Measurements from ENCODE around the gene RPS6KA3. TPM values are rescaled to one million over a fixed set of nuclear protein-coding genes. Genes with fewer than 3 reads are reported as not detected.
"Not testable (repeated sequence)": the region's sequence is repeated elsewhere in the genome, so short reads cannot be mapped to it uniquely, and the experiment has no call there.

RPS6KA3 gene
- total and polyA plus RNA-seq, 7 donors, result 18.0 to 41.9 (median 34.3) TPM

GRCh38 chrX:20135944-20136343, 130.8 kb downstream of the RPS6KA3 start:
- intact Hi-C loops (cut with DNase I), result loop anchor here (10.0 kb wide), 2 partner anchors 151 to 231 kb away; no protein-coding TSS in a partner anchor
- TF ChIP-seq POLR2AphosphoS5 (IDR thresholded peaks at IDR 0.05) (no peak), EP300 (IDR thresholded peaks at IDR 0.05) (no peak), CTCF (IDR thresholded peaks at IDR 0.05) (no peak), POLR2A (IDR thresholded peaks at IDR 0.05) (no peak)
- DNase-seq, result no peak
- Histone ChIP-seq H3K36me3 (peaks cover 0 to 39% (median 9%) of the 10 kb centered on the region in 4 donors), H3K4me1 (peaks cover 0 to 26% (median 9%) of the 10 kb centered on the region in 4 donors), H3K4me3 (no peak overlapping the region), H3K9me3 (no peaks in the 10 kb centered on the region), H3K27me3 (no peaks in the 10 kb centered on the region), H3K27ac (no peak overlapping the region)
- 26 to 67% methylated on average over 5 of the region's 5 CpGs for WGBS, 2 donors

DNA sequence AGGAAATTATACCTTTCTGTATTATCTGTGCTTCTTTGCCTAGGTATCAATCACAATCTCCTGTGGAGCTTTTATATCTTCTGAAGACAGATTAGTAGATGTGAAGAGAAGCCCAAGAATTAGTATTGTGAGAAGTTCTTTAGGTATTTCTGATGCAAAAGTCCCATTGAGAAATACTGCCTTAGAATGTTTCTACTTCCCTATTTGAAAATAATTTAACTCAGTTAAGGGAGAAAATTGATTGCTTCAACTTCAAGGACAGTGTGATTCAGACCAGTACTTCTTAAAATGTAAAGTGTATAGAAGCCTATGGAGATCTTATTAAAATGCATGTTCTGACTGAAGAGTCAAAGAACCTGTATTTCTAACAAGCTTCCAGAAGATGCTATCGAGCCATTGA, 134.0 kb downstream of the RPS6KA3 start:
- no peak for TF ChIP-seq EP300 (IDR thresholded peaks at IDR 0.05)
- TF ChIP-seq POLR2A (IDR thresholded peaks at IDR 0.05), result no peak
- no peak for TF ChIP-seq CTCF (IDR thresholded peaks at IDR 0.05)
- TF ChIP-seq POLR2AphosphoS5 (IDR thresholded peaks at IDR 0.05), result no peak
- H3K27me3 ChIP-seq, result no peaks in the 10 kb centered on the region
- H3K4me3 ChIP-seq, result no peak overlapping the region
- no peak for DNase-seq
- intact Hi-C loops (cut with DNase I), result loop anchor here (10.0 kb wide), 2 partner anchors 148 to 228 kb away; no protein-coding TSS in a partner anchor
- H3K4me1 ChIP-seq, result peaks cover 0 to 3% (median 0%) of the 10 kb centered on the region in 4 donors
- H3K9me3 ChIP-seq, result no peaks in the 10 kb centered on the region
- 79 to 86% methylated on average over 1 of the region's 1 CpG for WGBS, 2 donors
- no peak overlapping the region for H3K27ac ChIP-seq
- peaks cover 0 to 52% (median 11%) of the 10 kb centered on the region in 4 donors for H3K36me3 ChIP-seq

GRCh38 chrX:20130357-20130756, 136.4 kb downstream of the RPS6KA3 start:
- Histone ChIP-seq H3K36me3 (peaks cover 0 to 44% (median 8%) of the 10 kb centered on the region in 4 donors), H3K27ac (no peak overlapping the region), H3K27me3 (no peaks in the 10 kb centered on the region), H3K9me3 (no peaks in the 10 kb centered on the region), H3K4me1 (no peaks in the 10 kb centered on the region), H3K4me3 (no peak overlapping the region)
- DNase-seq, result no peak
- TF ChIP-seq EP300 (IDR thresholded peaks at IDR 0.05), result no peak
- no peak for TF ChIP-seq POLR2A (IDR thresholded peaks at IDR 0.05)
- TF ChIP-seq POLR2AphosphoS5 (IDR thresholded peaks at IDR 0.05), result no peak
- TF ChIP-seq CTCF (IDR thresholded peaks at IDR 0.05), result no peak
- intact Hi-C loops (cut with DNase I), result loop anchor here (10.0 kb wide), 2 partner anchors 146 to 226 kb away; no protein-coding TSS in a partner anchor
- WGBS, 2 donors, result 92 to 97% methylated on average over 1 of the region's 1 CpG

DNA sequence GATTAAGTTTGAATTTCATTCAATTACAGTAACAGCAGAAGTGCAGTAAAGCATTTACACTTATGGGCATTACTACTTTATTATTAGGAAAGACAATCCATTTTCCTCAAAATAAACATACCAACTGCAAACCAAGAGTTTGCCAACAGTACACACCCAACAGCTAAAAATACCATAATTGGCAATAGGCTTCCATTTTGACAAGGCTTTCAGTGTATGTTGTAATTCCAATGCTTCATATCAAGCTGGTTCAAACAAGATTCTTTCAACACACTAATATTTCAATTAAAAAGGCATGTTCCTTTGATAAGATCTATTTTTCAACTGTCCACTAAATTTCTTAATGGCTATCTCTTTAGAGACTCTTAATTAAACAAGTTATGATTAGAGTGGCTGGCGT, 137.2 kb downstream of the RPS6KA3 start:
- Histone ChIP-seq H3K27ac (no peak overlapping the region), H3K9me3 (no peaks in the 10 kb centered on the region), H3K36me3 (peaks cover 0 to 44% (median 8%) of the 10 kb centered on the region in 4 donors), H3K27me3 (no peaks in the 10 kb centered on the region), H3K4me3 (no peak overlapping the region), H3K4me1 (no peaks in the 10 kb centered on the region)
- intact Hi-C loops (cut with DNase I), result no loop called here
- WGBS, 2 donors, result 77 to 92% methylated on average over 1 of the region's 1 CpG
- no peak for DNase-seq
- TF ChIP-seq CTCF (IDR thresholded peaks at IDR 0.05) (no peak), POLR2AphosphoS5 (IDR thresholded peaks at IDR 0.05) (no peak), EP300 (IDR thresholded peaks at IDR 0.05) (no peak), POLR2A (IDR thresholded peaks at IDR 0.05) (no peak)

DNA sequence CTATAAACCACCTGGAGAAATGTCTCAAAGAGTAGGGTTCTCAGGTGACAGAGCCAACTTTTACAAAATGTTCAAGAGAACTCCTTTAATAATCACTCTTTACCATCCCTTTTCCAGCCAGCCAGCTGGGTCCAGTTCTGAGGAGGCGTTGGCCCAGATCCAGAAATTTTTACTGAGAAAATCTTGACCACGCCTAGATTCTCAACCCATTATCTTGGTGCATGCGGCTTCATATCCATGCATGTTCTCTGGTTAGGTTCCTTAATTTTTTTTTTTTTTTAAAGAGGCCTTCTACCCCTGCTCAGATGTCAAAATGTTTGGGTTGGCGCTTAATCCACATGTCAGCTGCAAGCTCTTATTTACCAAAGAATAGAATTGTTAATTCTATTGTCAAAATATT, 138.0 kb downstream of the RPS6KA3 start:
- Histone ChIP-seq H3K27ac (no peak overlapping the region), H3K4me3 (no peak overlapping the region), H3K27me3 (no peaks in the 10 kb centered on the region), H3K4me1 (no peaks in the 10 kb centered on the region), H3K36me3 (peaks cover 0 to 41% (median 8%) of the 10 kb centered on the region in 4 donors), H3K9me3 (no peaks in the 10 kb centered on the region)
- WGBS, 2 donors, result 41 to 67% methylated on average over 4 of the region's 4 CpGs
- TF ChIP-seq CTCF (IDR thresholded peaks at IDR 0.05) (no peak), EP300 (IDR thresholded peaks at IDR 0.05) (no peak), POLR2A (IDR thresholded peaks at IDR 0.05) (no peak), POLR2AphosphoS5 (IDR thresholded peaks at IDR 0.05) (no peak)
- intact Hi-C loops (cut with DNase I), result no loop called here
- no peak for DNase-seq

DNA sequence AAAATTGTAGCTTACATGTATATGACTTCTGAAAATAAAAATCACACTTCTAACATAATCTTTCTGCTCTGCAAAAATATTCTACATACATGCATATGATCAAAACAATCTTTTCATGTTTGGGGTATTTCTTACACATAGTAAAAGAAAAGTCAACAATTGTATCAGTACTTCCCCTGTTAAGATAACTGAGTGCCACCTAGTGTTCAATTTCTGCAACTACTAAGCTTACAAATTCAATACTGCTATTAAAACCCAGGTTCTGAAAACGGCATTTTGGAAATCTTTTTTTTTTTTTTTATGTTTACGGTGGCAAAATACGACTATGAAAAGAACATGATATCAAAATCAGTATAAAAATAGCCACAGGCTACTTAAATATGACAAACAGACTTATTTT, 139.3 kb downstream of the RPS6KA3 start:
- H3K4me1 ChIP-seq; H3K4me3 ChIP-seq; DNase-seq; H3K9me3 ChIP-seq; intact Hi-C loops (cut with DNase I); H3K27me3 ChIP-seq; H3K27ac ChIP-seq: not testable (repeated sequence)
- 1% methylated on average over 3 of the region's 3 CpGs for WGBS, 2 donors
- H3K36me3 ChIP-seq, result peaks cover 0 to 30% (median 8%) of the 10 kb centered on the region in 4 donors

DNA sequence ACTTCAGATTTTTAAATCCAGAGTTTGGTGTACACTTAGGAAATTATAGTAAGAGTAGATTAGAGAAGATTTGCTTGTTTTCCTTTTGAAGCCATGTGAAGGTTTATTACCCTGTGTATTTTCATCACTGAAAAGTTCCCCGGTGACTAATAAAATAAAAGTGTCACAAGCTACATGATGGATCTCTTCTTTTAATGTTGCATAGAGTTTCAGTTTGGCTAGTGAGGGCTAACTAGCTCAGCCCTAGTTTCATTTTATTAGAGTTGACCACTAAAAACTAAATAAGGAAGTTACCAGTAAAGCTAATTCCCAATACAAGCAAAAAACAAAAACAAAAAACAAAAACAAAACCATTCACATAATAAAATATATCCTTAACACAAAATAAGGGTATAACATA, 139.9 kb downstream of the RPS6KA3 start:
- H3K4me1 ChIP-seq; DNase-seq; intact Hi-C loops (cut with DNase I); H3K27me3 ChIP-seq; H3K9me3 ChIP-seq; H3K27ac ChIP-seq; H3K4me3 ChIP-seq: not testable (repeated sequence)
- WGBS, 2 donors, result 13% methylated on average over 1 of the region's 1 CpG
- H3K36me3 ChIP-seq, result peaks cover 0 to 24% (median 7%) of the 10 kb centered on the region in 4 donors
